Tibial nerve (tissue), 4 donors: Measurements from ENCODE around the gene KASH5. TPM values are rescaled to one million over a fixed set of nuclear protein-coding genes. Genes with fewer than 3 reads are reported as not detected.

Source experiments
- DNase-seq, 2 donors: peaks; one replicate each; pipeline ENCODE4 v3.0.0-alpha.2; 2019; ENCODE audit warnings: low spot score in 2 of 2
- H3K27ac ChIP-seq, 4 donors: fragments of 200-600 bp; sonication (generic) in 3 of 4; one replicate each; pipeline ENCODE4 v1.5.1; 2017 to 2019; ENCODE audit warnings: mild to moderate bottlenecking in 1 of 4
- H3K27me3 ChIP-seq, 2 donors: fragments of 200-600 bp; sonication (generic) in 1 of 2; one replicate each; pipeline versions ENCODE4 v1.5.1 to v1.6.0; 2017 to 2019
- H3K36me3 ChIP-seq, 3 donors: fragments of 200-600 bp; sonication (generic); one replicate each; pipeline ENCODE4 v1.5.1; 2018 to 2019
- H3K4me1 ChIP-seq, 4 donors: fragments of 200-600 bp; sonication (generic) in 3 of 4; one replicate each; pipeline ENCODE4 v1.5.1; 2017 to 2019
- H3K4me3 ChIP-seq, 4 donors: fragments of 200-600 bp; sonication (generic) in 3 of 4; one replicate each; pipeline ENCODE4 v1.5.1; 2017 to 2019; ENCODE audit warnings: mild to moderate bottlenecking in 1 of 4, moderate library complexity in 1 of 4
- H3K9me3 ChIP-seq, 4 donors: fragments of 200-600 bp; sonication (generic) in 3 of 4; one replicate each; pipeline ENCODE4 v1.5.1; 2017 to 2019
- EP300 ChIP-seq, 2 donors: sonication (generic); formaldehyde crosslinking; IDR thresholded peaks; one replicate each; pipeline ENCODE4 v1.6.1; 2017; ENCODE audit warnings: antibody characterized with exemption in 2 of 2, mild to moderate bottlenecking in 1 of 2
- POLR2A ChIP-seq, 2 donors: fragments of 450-650 bp; IDR thresholded peaks; one replicate each; pipeline ENCODE4 v1.6.1; 2017; ENCODE audit warnings: antibody characterized with exemption in 2 of 2, mild to moderate bottlenecking in 2 of 2, moderate library complexity in 2 of 2
- WGBS, 2 donors: methylation state at CpG; one replicate each; pipeline ENCODE4 v1.1.5; 2018; 5-methylcytosine and 5-hydroxymethylcytosine counted together
- total RNA-seq, 4 donors: library from RNA; depleted of rRNA; stranded (reverse); fragments of >200 nt; gene quantifications; one replicate each; pipeline ENCODE4 v1.1.0, GENCODE V29; 2016
- TF ChIP-seq, protein P1 (sequence below), 5 experiments: fragments of 200-600 bp in 3 of 5; fragments of 450-650 bp in 2 of 5; sonication (generic) in 3 of 5; IDR thresholded peaks; one replicate each; pipeline ENCODE4 v1.5.1; 2016 to 2019; ENCODE audit warnings: antibody characterized with exemption in 5 of 5, mild to moderate bottlenecking in 3 of 5, moderate library complexity in 2 of 5

The KASH5 gene, protein sequence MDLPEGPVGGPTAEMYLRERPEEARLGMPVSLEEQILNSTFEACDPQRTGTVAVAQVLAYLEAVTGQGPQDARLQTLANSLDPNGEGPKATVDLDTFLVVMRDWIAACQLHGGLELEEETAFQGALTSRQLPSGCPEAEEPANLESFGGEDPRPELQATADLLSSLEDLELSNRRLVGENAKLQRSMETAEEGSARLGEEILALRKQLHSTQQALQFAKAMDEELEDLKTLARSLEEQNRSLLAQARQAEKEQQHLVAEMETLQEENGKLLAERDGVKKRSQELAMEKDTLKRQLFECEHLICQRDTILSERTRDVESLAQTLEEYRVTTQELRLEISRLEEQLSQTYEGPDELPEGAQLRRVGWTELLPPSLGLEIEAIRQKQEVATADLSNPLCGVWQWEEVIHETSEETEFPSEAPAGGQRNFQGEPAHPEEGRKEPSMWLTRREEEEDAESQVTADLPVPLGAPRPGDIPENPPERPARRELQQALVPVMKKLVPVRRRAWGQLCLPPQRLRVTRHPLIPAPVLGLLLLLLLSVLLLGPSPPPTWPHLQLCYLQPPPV
- total RNA-seq = not detected

DNA sequence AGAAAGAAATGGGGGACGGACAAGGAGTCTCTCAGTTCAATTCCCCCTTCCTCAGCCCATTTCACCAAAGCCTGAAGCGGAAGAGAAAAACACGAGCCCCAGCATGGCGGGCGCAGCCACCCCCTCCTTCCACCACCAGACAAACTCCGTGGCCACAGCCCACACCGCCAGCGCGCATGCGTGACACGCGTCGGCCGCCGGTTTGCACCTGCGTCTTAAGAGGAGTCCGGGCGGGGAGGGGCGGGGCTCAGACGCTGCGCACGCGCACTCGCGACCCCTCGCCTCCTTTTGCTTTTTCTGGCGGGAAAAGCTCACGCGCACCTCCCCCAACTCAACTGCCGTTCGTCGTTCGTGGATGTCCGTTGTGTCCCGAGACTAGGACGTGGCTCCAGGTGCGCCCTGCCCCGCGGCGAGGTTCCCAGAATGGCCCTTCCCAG is at the start of gene KASH5:
KASH5 (plus strand) TSS at position 314 of the 437 bp plus-strand sequence. CDS start 2,635 bp downstream, outside the sequence.
- WGBS, 2 donors = 46 to 65% methylated on average over 40 of the region's 40 CpGs
- no peaks in the 10 kb centered on the region for H3K4me1 ChIP-seq
- peak within 1 kb of the TSS in 2 of 4 donors; percentile 26 to 30 for H3K4me3 ChIP-seq
- DNase-seq = peak; percentile 22 to 61
- H3K36me3 ChIP-seq = no peaks in the 10 kb centered on the region
- TF ChIP-seq, protein P1, sequence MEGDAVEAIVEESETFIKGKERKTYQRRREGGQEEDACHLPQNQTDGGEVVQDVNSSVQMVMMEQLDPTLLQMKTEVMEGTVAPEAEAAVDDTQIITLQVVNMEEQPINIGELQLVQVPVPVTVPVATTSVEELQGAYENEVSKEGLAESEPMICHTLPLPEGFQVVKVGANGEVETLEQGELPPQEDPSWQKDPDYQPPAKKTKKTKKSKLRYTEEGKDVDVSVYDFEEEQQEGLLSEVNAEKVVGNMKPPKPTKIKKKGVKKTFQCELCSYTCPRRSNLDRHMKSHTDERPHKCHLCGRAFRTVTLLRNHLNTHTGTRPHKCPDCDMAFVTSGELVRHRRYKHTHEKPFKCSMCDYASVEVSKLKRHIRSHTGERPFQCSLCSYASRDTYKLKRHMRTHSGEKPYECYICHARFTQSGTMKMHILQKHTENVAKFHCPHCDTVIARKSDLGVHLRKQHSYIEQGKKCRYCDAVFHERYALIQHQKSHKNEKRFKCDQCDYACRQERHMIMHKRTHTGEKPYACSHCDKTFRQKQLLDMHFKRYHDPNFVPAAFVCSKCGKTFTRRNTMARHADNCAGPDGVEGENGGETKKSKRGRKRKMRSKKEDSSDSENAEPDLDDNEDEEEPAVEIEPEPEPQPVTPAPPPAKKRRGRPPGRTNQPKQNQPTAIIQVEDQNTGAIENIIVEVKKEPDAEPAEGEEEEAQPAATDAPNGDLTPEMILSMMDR (IDR thresholded peaks at IDR 0.05) = no peak
- TF ChIP-seq POLR2A (IDR thresholded peaks at IDR 0.05) (no peak), EP300 (IDR thresholded peaks at IDR 0.05) (no peak)
- peaks cover 0 to 28% of the 10 kb centered on the region in 2 donors for H3K27me3 ChIP-seq
- H3K9me3 ChIP-seq = peaks cover 0 to 6% (median under 1%) of the 10 kb centered on the region in 4 donors
- H3K27ac ChIP-seq = no peak within 1 kb of the TSS

DNA sequence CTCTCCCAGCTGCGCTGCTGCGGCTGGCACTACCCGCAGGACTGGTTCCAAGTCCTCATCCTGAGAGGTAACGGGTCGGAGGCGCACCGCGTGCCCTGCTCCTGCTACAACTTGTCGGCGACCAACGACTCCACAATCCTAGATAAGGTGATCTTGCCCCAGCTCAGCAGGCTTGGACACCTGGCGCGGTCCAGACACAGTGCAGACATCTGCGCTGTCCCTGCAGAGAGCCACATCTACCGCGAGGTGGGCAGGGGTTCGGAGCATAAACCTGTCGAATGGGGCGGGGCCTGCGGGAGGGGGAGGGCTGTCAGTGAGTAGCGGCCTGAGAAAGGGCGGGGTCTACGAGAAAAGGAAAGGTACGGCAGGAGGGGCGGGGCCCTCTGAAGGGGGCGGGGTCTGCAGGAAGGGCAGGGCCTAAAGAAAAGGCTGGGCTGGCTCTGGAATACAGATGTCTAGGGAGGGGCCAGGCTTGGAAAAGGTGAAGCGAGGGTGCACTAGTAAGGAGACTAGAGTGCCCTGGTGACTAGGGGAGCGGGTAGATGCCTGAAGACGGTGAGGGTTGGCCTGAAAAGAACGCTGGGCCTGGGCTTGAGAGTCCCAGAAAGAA is 49.3 kb upstream of the KASH5 start:
- Histone ChIP-seq H3K9me3 (no peaks in the 10 kb centered on the region), H3K4me3 (peak overlapping the region; percentile 23 to 58 (median 36)), H3K27ac (peak overlapping the region in 1 of 4 donors; percentile 88), H3K4me1 (peaks cover 0 to 37% (median 8%) of the 10 kb centered on the region in 4 donors), H3K27me3 (peaks cover 0 to 17% of the 10 kb centered on the region in 2 donors), H3K36me3 (peaks cover 0 to 32% (median 0%) of the 10 kb centered on the region in 3 donors)
- DNase-seq = peak in 1 of 2 donors; percentile 29
- 9 to 15% methylated on average over 25 to 30 of the region's 30 CpGs for WGBS, 2 donors
- TF ChIP-seq POLR2A (IDR thresholded peaks at IDR 0.05) (no peak), EP300 (IDR thresholded peaks at IDR 0.05) (no peak)
- TF ChIP-seq, protein P1 (IDR thresholded peaks at IDR 0.05) = no peak

DNA sequence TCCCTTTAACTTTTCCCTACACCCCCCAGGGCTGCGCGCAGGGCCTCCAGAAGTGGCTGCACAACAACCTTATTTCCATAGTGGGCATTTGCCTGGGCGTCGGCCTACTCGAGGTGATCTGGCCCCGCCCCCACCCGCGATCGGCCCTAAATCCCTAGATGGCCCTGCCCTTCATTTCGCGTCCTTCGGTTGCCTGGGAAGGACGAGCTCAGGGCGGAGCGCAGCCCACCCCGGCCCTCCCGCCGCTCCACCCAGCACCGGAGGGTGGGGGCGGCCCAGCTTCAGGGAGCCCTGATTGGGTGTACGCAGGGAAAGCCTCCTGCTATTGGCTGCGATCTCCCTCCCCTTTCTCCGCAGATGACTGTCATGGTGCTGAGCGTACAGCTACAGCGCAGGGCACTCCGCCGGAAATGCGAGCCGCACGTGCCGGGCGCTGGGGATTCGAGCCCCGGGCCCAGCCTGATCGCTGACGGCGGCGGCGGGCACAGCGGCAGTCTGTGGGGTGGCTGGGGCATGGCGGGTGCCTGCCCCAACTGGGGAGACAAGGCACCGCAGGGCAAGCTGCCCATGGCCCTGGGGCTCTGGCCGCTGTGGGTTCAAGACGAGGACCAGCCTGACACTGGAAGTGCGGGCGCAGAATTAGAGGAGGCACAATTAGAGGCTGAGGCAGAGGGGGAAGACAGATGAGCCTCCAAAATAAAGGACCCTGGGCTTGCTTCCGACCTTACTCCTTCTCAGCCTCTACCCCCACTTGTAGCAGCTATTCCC is 48.6 kb upstream of the KASH5 start:
- H3K27ac ChIP-seq = peak overlapping the region; percentile 56 to 88 (median 80)
- H3K27me3 ChIP-seq = peaks cover 0 to 17% of the 10 kb centered on the region in 2 donors
- TF ChIP-seq EP300 (IDR thresholded peaks at IDR 0.05) (peak; percentile 73 to 84), POLR2A (IDR thresholded peaks at IDR 0.05) (peak in 1 of 2 donors; percentile 67)
- TF ChIP-seq, protein P1 (IDR thresholded peaks at IDR 0.05) = no peak
- peaks cover 0 to 39% (median 0%) of the 10 kb centered on the region in 3 donors for H3K36me3 ChIP-seq
- peak overlapping the region; percentile 23 to 58 (median 38) for H3K4me3 ChIP-seq
- H3K9me3 ChIP-seq = no peaks in the 10 kb centered on the region
- H3K4me1 ChIP-seq = peaks cover 0 to 37% (median 8%) of the 10 kb centered on the region in 4 donors
- peak; percentile 73 to 77 for DNase-seq
- WGBS, 2 donors = 15 to 17% methylated on average over 24 of the region's 47 CpGs

DNA sequence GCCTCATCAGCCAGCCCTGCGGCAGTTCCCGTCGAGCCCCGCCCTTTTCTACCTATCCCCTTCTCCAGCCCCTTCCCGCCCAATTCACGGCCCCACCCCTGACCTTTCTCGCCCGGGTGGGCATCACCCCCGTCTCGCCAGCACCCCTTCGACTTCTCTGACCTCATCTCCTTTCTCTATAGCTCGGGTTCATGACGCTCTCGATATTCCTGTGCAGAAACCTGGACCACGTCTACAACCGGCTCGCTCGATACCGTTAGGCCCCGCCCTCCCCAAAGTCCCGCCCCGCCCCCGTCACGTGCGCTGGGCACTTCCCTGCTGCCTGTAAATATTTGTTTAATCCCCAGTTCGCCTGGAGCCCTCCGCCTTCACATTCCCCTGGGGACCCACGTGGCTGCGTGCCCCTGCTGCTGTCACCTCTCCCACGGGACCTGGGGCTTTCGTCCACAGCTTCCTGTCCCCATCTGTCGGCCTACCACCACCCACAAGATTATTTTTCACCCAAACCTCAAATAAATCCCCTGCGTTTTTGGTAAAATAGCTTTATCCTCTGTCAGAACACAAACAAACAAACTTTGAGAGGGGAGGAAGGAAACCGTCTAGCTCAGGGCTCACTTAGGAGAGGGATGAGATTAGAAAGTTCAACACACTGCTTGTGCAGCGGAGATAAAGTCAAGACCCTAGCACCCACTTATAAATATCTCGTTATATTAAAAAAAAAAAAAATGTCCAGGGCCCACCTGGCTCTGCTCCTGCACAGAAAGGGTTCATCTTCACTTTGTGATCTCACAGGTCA is 47.8 kb upstream of the KASH5 start:
- Histone ChIP-seq H3K27ac (peak overlapping the region; percentile 68 to 88 (median 80)), H3K36me3 (peaks cover 0 to 47% (median 0%) of the 10 kb centered on the region in 3 donors), H3K9me3 (no peaks in the 10 kb centered on the region), H3K4me1 (peaks cover 0 to 37% (median 8%) of the 10 kb centered on the region in 4 donors), H3K4me3 (peak overlapping the region; percentile 23 to 58 (median 38)), H3K27me3 (peaks cover 0 to 17% of the 10 kb centered on the region in 2 donors)
- DNase-seq = peak; percentile 51 to 62
- WGBS, 2 donors = 20 to 26% methylated on average over 36 of the region's 36 CpGs
- no peak for TF ChIP-seq POLR2A (IDR thresholded peaks at IDR 0.05)
- TF ChIP-seq, protein P1 (IDR thresholded peaks at IDR 0.05) = no peak
- peak in 1 of 2 donors; percentile 31 for TF ChIP-seq EP300 (IDR thresholded peaks at IDR 0.05)
